Endothelial cell of umbilical vein (primary cell): ENCODE results near the gene METTL21C.

Experiments used
- CTCF ChIP-seq, 2 donors: IDR thresholded peaks; 1 replicate in 1 of 2; 2 replicates in 1 of 2; pipeline ENCODE4 v1.5.1; 2011; ENCODE audit warnings: low read length in 2 of 2, mild to moderate bottlenecking in 2 of 2, moderate library complexity in 2 of 2, control low read depth in 1 of 2, inconsistent platforms in 1 of 2, low read depth in 1 of 2; ENCODE audit not compliant: insufficient read depth in 1 of 2; ENCODE audit errors: extremely low read depth in 1 of 2
- EZH2 ChIP-seq: IDR thresholded peaks from 2 replicates; pipeline ENCODE4 v1.6.1; 2012; ENCODE audit warnings: borderline replicate concordance, low read depth, mild to moderate bottlenecking, moderate library complexity, low read length, inconsistent platforms; ENCODE audit not compliant: severe bottlenecking
- FOS ChIP-seq: IDR thresholded peaks from 2 replicates; pipeline ENCODE4 v1.6.1; 2011; ENCODE audit warnings: mild to moderate bottlenecking, low read length, moderate library complexity, borderline replicate concordance; ENCODE audit not compliant: insufficient read depth
- GATA2 ChIP-seq: IDR thresholded peaks from 2 replicates; pipeline ENCODE4 v1.7.0; 2011; ENCODE audit warnings: low read depth, mild to moderate bottlenecking, moderate library complexity, mixed read lengths, low read length; ENCODE audit not compliant: insufficient read length, insufficient read depth
- MAX ChIP-seq: IDR thresholded peaks from 2 replicates; pipeline ENCODE4 v1.6.1; 2011; ENCODE audit not compliant: insufficient read depth, insufficient read length
- MYC ChIP-seq: IDR thresholded peaks from one replicate; pipeline ENCODE4 v1.6.1; 2011; ENCODE audit warnings: mild to moderate bottlenecking, low read depth, low read length
- POLR2A ChIP-seq: IDR thresholded peaks from 2 replicates; pipeline ENCODE4 v1.6.1; 2012; ENCODE audit warnings: low read depth, mild to moderate bottlenecking, control low read depth, low read length
- POLR2AphosphoS5 ChIP-seq: IDR thresholded peaks from 2 replicates; pipeline ENCODE4 v1.6.1; 2012; ENCODE audit warnings: low read depth, mild to moderate bottlenecking, control low read depth, low read length, moderate library complexity; ENCODE audit not compliant: insufficient read depth

GRCh38 chr13:102686024-102686423 lies 8.8 kb downstream of the METTL21C start:
- TF ChIP-seq CTCF (IDR thresholded peaks at IDR 0.05; ENCODE audit: extremely low read depth in 1 of 2, insufficient read depth in 1 of 2, low read depth in 1 of 2, low read length in 2 of 2), result no peak
- TF ChIP-seq MYC, result no peak
- no peak for TF ChIP-seq FOS
- TF ChIP-seq MAX, result no peak
- no peak for TF ChIP-seq POLR2AphosphoS5
- TF ChIP-seq POLR2A, result no peak
- TF ChIP-seq EZH2, result no peak
- TF ChIP-seq GATA2, result no peak
